Karpas-422 (cell line): ENCODE measurements around the gene MOK. TPM values are rescaled to one million over a fixed set of nuclear protein-coding genes. Genes with fewer than 3 reads are reported as not detected.

Experiments used
- DNase-seq: peaks from one replicate; pipeline ENCODE4 v3.0.0-alpha.2; 2015
- H2AFZ ChIP-seq: fragments of 200-600 bp; sonication (generic); 2 replicates; pipeline ENCODE4 v1.6.1; 2014; ENCODE audit warnings: antibody characterized with exemption, low read length, mixed read lengths
- H3K27ac ChIP-seq: fragments of 200-600 bp; sonication (generic); 2 replicates; pipeline ENCODE4 v1.5.1; 2014; ENCODE audit warnings: mild to moderate bottlenecking, low read length, moderate library complexity
- H3K27me3 ChIP-seq: fragments of 200-600 bp; sonication (generic); 2 replicates; pipeline ENCODE4 v1.6.1; 2014; ENCODE audit warnings: low read length, mixed read lengths
- H3K36me3 ChIP-seq: fragments of 200-600 bp; sonication (generic); 2 replicates; pipeline ENCODE4 v1.6.1; 2014; ENCODE audit warnings: low read length, mixed read lengths; ENCODE audit not compliant: insufficient read depth
- H3K4me1 ChIP-seq: fragments of 200-600 bp; sonication (generic); 2 replicates; pipeline ENCODE4 v1.6.1; 2014; ENCODE audit warnings: mild to moderate bottlenecking, low read length, mixed read lengths
- H3K4me2 ChIP-seq: fragments of 200-600 bp; sonication (generic); 2 replicates; pipeline ENCODE4 v1.6.1; 2014; ENCODE audit warnings: low read length, low read depth, mild to moderate bottlenecking; ENCODE audit not compliant: poor library complexity, severe bottlenecking
- H3K4me3 ChIP-seq: fragments of 200-600 bp; sonication (generic); 2 replicates; pipeline ENCODE4 v1.5.1; 2014; ENCODE audit warnings: mild to moderate bottlenecking, antibody characterized with exemption, low read length, mixed read lengths
- H3K79me2 ChIP-seq: fragments of 200-600 bp; sonication (generic); 2 replicates; pipeline ENCODE4 v1.6.1; 2014; ENCODE audit warnings: mild to moderate bottlenecking, low read length, mixed read lengths
- H3K9ac ChIP-seq: fragments of 200-600 bp; sonication (generic); 2 replicates; pipeline ENCODE4 v1.6.0; 2014; ENCODE audit warnings: low read length
- H3K9me2 ChIP-seq: fragments of 200-600 bp; sonication (generic), shearing (Covaris generic); replicated peaks from 2 replicates; pipeline ENCODE4 v1.6.0; 2014; ENCODE audit warnings: mild to moderate bottlenecking, low read length, moderate library complexity; ENCODE audit not compliant: insufficient read depth
- H3K9me3 ChIP-seq: fragments of 300-700, 200-600 bp; sonication (generic); 2 replicates; pipeline ENCODE4 v1.6.1; 2014; ENCODE audit warnings: low read length, mixed read lengths
- H4K20me1 ChIP-seq: fragments of 200-600 bp; sonication (generic); 2 replicates; pipeline ENCODE4 v1.6.1; 2014; ENCODE audit warnings: mild to moderate bottlenecking, antibody characterized with exemption, low read length, low read depth; ENCODE audit not compliant: insufficient read depth
- total RNA-seq: library from RNA; depleted of rRNA; stranded (reverse); fragments of >200 nt; shearing (Covaris generic); gene quantifications from 2 replicates; pipeline ENCODE4 v1.2.3, GENCODE V29; 2014; ENCODE audit warnings: low replicate concordance

MOK gene
- total RNA-seq, 1 experiment from 2014 or later, result 4.4 TPM

DNA sequence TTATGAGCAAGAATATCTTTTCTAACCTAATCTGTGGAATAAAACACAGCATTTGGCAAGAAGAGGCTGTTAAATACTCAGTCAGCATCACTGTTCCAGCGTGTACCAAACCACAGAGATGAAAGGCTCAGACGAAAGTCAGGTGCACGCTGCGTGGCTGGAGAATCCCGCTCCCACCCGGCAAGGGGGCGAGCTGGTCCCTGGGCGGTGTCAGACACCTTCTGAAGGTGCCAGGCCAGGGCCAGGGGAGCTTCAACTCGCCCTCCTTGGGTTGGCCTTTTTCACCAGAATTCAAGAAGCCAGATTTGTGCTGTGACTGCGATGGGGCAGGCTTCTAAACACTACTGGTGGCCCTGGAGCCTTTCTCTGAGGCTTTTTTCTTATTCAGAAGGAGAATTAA, 92.1 kb downstream of the MOK start:
- Histone ChIP-seq H3K4me3 (no peak overlapping the region), H3K4me2 (no peak overlapping the region), H3K9me2 (no peaks in the 10 kb centered on the region), H4K20me1 (peaks cover 80% of the 10 kb centered on the region), H3K4me1 (peaks cover 11% of the 10 kb centered on the region), H3K9ac (no peak overlapping the region), H3K36me3 (peaks cover 7% of the 10 kb centered on the region; the same call in 1 of the 2 replicates), H2AFZ (no peak overlapping the region), H3K9me3 (no peaks in the 10 kb centered on the region), H3K79me2 (no peaks in the 10 kb centered on the region), H3K27ac (no peak overlapping the region), H3K27me3 (no peaks in the 10 kb centered on the region)
- DNase-seq, result no peak

DNA sequence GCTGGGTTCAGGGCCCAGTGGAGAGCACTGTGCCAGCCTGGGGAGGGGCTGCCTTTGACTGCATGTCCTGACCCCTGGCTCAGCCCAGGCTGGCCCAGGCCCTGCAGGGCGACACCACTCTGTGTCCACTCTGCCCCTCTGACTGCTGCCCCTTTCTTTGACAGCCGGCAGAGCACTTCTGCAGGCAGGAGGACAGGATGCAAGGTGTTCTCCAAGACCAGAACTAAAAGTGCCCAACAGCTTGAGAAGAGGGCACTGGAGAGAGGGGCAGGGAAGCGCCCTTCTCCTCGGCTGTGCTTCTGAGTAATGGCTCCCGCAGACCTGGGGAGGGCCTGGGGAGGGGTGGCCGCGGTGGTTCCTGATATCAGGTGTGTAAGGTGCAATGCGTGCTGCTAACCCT, 92.6 kb downstream of the MOK start:
- Histone ChIP-seq H3K4me1 (peaks cover 6% of the 10 kb centered on the region), H3K9me3 (no peaks in the 10 kb centered on the region), H3K27ac (no peak overlapping the region), H3K79me2 (no peaks in the 10 kb centered on the region), H2AFZ (no peak overlapping the region), H3K9ac (no peak overlapping the region), H3K36me3 (peaks cover 7% of the 10 kb centered on the region; the same call in 1 of the 2 replicates), H4K20me1 (peaks cover 75% of the 10 kb centered on the region), H3K4me3 (no peak overlapping the region), H3K4me2 (no peak overlapping the region), H3K27me3 (no peaks in the 10 kb centered on the region), H3K9me2 (no peaks in the 10 kb centered on the region)
- DNase-seq, result no peak

DNA sequence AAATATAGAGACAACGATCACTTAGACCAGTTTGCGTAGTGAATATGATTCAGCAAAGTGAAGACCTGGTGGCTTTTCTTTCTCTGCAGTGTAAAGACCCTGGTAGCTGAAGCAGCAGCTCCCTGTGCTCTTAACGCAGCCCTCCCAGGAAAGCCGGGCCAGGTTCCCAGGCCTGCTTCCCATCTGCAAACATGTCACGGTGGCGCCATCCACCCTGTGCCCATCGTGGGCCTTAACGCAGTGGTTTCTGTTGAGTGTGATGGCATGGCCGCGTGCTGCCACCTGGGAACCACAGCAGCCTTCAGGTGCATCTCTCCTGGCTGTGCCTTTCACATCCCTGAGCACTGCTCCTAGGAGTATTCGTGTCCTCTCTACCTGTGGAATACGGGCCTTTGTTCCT, 93.7 kb downstream of the MOK start:
- Histone ChIP-seq H3K9me2 (no peaks in the 10 kb centered on the region), H3K27me3 (no peaks in the 10 kb centered on the region), H4K20me1 (peaks cover 67% of the 10 kb centered on the region), H3K4me1 (no peaks in the 10 kb centered on the region; the same call in 1 of the 2 replicates), H3K36me3 (peaks cover 7% of the 10 kb centered on the region; the same call in 1 of the 2 replicates), H3K27ac (no peak overlapping the region), H3K4me2 (no peak overlapping the region), H2AFZ (no peak overlapping the region), H3K4me3 (no peak overlapping the region), H3K9me3 (no peaks in the 10 kb centered on the region), H3K9ac (no peak overlapping the region), H3K79me2 (0 out of 2 replicates have a peak, but pooled peaks cover 3% of the 10 kb centered on the region)
- DNase-seq, result no peak

DNA sequence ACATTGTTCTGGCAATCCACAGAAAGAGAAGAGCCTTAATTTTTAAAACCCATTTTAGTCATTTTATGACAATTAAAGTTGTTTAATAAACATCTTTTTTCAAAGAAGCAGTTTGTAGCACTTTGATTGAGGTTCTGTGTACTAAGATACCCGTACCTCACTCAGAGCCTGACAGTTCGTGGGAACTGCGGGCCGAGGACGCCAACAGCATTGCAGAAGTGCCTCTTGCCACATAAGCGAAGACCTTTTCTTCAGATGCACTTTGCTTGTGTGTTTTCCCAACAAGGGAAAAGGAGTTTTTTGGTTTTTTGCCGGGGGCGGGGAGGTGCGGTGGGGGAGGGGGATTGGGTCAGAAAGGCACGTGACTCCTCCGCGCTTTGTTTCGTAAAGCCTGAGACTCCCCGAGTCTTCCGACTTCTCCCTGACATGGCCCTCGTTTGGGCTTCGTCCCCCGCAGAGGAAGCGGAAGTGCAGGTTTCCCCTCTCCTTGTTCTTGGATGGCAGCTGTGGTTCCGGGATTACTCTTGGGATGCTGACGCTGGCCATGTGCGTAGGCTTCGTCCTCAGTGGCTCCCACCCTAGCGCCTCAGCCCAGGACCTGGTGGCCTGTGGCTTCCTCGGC, 94.4 kb downstream of the MOK start:
- Histone ChIP-seq H3K9me2 (no peaks in the 10 kb centered on the region), H4K20me1 (peaks cover 60% of the 10 kb centered on the region), H3K4me1 (no peaks in the 10 kb centered on the region; the same call in 1 of the 2 replicates), H3K79me2 (0 out of 2 replicates have a peak, but pooled peaks cover 4% of the 10 kb centered on the region), H2AFZ (no peak overlapping the region), H3K4me2 (no peak overlapping the region), H3K9ac (no peak overlapping the region), H3K4me3 (no peak overlapping the region), H3K9me3 (no peaks in the 10 kb centered on the region), H3K27ac (no peak overlapping the region), H3K36me3 (peaks cover 7% of the 10 kb centered on the region; the same call in 1 of the 2 replicates), H3K27me3 (no peaks in the 10 kb centered on the region)
- no peak for DNase-seq

DNA sequence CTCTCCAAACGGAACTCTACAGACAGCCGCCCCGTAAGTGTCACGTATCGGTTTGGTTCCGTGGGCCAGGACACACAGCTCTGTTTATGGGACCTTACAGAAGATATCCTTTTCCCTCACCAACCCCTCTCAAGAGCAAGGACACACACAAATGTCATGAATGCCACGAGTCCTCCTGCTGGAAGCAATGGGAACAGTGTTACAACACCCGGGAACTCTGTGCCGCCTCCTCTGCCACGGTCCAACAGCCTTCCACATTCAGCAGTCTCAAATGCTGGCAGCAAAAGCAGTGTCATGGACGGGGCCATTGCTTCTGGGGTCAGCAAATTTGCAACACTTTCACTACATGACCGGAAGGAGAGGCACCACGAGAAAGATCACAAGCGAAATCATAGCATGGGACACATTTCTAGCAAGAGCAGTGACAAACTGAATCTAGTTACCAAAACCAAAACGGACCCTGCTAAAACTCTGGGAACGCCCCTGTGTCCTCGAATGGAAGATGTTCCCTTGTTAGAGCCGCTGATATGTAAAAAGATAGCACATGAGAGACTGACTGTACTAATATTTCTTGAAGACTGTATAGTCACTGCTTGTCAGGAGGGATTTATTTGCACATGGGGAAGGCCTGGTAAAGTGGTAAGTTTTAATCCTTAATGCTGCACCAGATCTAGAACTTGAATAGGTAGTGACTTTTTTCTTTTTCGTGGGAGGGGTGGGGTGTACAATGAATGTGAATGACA, 95.6 kb downstream of the MOK start:
- 0 out of 2 replicates have a peak, but pooled peaks cover 7% of the 10 kb centered on the region for H3K79me2 ChIP-seq
- peaks cover 51% of the 10 kb centered on the region for H4K20me1 ChIP-seq
- H3K27ac ChIP-seq, result no peak overlapping the region

DNA sequence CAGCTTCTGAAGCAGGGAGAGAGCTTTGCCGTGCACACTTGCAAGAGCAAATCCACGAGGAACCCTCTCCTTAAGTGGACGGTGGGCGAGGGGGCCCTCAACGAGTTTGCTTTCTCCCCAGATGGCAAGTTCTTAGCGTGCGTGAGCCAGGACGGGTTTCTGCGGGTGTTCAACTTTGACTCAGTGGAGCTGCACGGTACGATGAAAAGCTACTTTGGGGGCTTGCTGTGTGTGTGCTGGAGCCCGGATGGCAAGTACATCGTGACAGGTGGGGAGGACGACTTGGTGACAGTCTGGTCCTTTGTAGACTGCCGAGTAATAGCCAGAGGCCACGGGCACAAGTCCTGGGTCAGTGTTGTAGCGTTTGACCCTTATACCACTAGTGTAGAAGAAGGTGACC, 96.2 kb downstream of the MOK start:
- H4K20me1 ChIP-seq, result peaks cover 47% of the 10 kb centered on the region

More for the DNA sequence above, 95.6 kb downstream of the MOK start:
- Histone ChIP-seq H3K4me2 (no peak overlapping the region), H3K36me3 (no peaks in the 10 kb centered on the region; the same call in 1 of the 2 replicates), H3K9ac (no peak overlapping the region), H3K4me3 (no peak overlapping the region), H3K27me3 (no peaks in the 10 kb centered on the region), H2AFZ (no peak overlapping the region), H3K4me1 (no peaks in the 10 kb centered on the region; the same call in 1 of the 2 replicates), H3K9me3 (no peaks in the 10 kb centered on the region), H3K9me2 (no peaks in the 10 kb centered on the region)
- DNase-seq, result no peak

DNA sequence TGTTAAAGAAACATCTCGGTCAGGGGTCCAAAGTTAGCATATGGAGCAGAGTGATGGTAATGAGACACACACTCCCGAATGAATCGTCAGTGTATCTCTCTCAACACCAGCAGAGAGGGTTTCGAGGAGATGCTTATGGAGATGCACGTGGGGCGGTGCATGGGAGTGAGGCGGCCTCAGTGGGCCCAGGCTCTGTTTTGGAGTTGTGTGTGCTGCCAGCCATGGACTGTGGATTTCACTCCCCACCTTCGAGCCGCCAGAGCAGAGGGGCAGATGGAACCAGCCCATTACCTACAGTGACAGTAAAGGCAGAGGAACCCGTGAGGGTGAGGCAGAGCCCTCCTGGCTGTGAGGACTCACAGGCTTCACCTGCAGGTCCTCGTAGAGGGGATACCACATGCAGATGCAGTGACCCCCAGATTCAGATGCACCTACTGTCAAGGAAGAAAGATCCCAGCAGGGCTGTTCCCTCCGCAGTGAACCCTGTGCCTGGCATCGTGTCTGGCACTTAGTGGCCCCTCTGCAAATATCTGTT, 97.1 kb downstream of the MOK start:
- no peaks in the 10 kb centered on the region for H3K9me2 ChIP-seq
- H3K4me2 ChIP-seq, result no peak overlapping the region
- 0 out of 2 replicates have a peak, but pooled peaks cover 9% of the 10 kb centered on the region for H3K79me2 ChIP-seq
- H3K4me3 ChIP-seq, result no peak overlapping the region
- H3K4me1 ChIP-seq, result no peaks in the 10 kb centered on the region
- no peaks in the 10 kb centered on the region; the same call in 1 of the 2 replicates for H3K36me3 ChIP-seq
- H3K9ac ChIP-seq, result no peak overlapping the region
- H4K20me1 ChIP-seq, result peaks cover 43% of the 10 kb centered on the region
- no peak for DNase-seq
- H3K9me3 ChIP-seq, result no peaks in the 10 kb centered on the region
- no peak overlapping the region for H2AFZ ChIP-seq
- no peaks in the 10 kb centered on the region for H3K27me3 ChIP-seq
- no peak overlapping the region for H3K27ac ChIP-seq

More for the DNA sequence above, 96.2 kb downstream of the MOK start:
- H3K9me3 ChIP-seq, result no peaks in the 10 kb centered on the region
- H2AFZ ChIP-seq, result no peak overlapping the region
- H3K9me2 ChIP-seq, result no peaks in the 10 kb centered on the region
- H3K27me3 ChIP-seq, result no peaks in the 10 kb centered on the region
- H3K4me2 ChIP-seq, result no peak overlapping the region
- no peaks in the 10 kb centered on the region for H3K4me1 ChIP-seq
- H3K79me2 ChIP-seq, result 0 out of 2 replicates have a peak, but pooled peaks cover 9% of the 10 kb centered on the region
- H3K9ac ChIP-seq, result no peak overlapping the region
- H3K36me3 ChIP-seq, result no peaks in the 10 kb centered on the region; the same call in 1 of the 2 replicates
- no peak overlapping the region for H3K27ac ChIP-seq
- H3K4me3 ChIP-seq, result no peak overlapping the region
- no peak for DNase-seq

DNA sequence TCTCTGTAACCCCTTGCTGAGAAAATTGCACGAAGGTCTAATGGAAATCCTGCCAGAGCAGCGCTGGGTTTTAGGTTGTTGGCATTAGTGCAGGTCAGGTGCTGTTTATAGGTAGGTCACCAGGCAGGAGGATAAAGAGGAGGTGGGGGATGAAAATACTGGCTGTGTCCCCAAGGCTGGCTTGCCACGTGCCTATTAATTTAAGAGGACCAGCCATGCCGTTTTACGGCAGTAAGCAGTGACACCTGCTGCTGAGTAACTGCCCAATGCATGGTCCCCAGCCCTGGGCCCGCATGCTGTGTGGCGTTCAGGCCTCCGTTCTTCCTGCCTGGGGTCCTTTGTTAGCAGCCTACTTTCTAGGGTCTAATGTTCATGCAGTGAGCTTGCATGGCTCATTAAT, 98.0 kb downstream of the MOK start:
- Histone ChIP-seq H3K27me3 (no peaks in the 10 kb centered on the region), H4K20me1 (peaks cover 33% of the 10 kb centered on the region), H3K4me3 (no peak overlapping the region), H3K4me1 (no peaks in the 10 kb centered on the region), H3K36me3 (no peaks in the 10 kb centered on the region; the same call in 1 of the 2 replicates), H2AFZ (no peak overlapping the region), H3K79me2 (peaks cover 12% of the 10 kb centered on the region), H3K27ac (no peak overlapping the region), H3K9me2 (no peaks in the 10 kb centered on the region), H3K4me2 (no peak overlapping the region), H3K9me3 (no peaks in the 10 kb centered on the region), H3K9ac (no peak overlapping the region)
- DNase-seq, result no peak
